Measurements from ENCODE around the gene MAGI2.

DNA sequence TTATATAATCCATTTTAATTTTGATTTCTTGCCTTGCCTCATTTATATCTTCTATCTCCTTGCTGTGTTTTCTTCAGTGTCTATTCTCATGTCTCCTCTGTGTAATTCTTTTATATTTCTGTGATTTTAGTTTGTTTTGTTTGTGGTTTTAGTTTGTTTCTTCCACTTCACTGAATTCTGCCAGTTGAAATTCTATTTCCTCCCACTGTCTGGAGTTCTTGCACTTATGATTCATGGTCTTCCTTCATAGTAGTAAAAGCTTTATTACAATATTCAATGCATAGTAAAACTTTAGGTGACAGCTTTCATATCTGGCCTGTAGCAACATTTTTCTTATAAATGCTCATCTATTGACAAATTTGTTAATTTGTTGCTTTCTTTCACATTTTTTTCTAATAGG is 113.3 kb downstream of the MAGI2 start:
- no peak for TF ChIP-seq CTCF (IDR thresholded peaks at IDR 0.05)
- TF ChIP-seq POLR2A (IDR thresholded peaks at IDR 0.05), result no peak

Data from breast epithelium (tissue), 3 donors.